GM12801 (cell line): ENCODE results near the gene TLL1.

Source experiments
- CTCF ChIP-seq: IDR thresholded peaks from one replicate; pipeline ENCODE4 v1.5.1; 2011; ENCODE audit warnings: control low read depth; ENCODE audit not compliant: insufficient read length; ENCODE audit errors: extremely low read depth

The TLL1 gene

GRCh38 chr4:165926307-165926706 lies 53.3 kb downstream of the TLL1 start:
- no peak for TF ChIP-seq CTCF

GRCh38 chr4:165927366-165927765 lies 54.3 kb downstream of the TLL1 start:
- TF ChIP-seq CTCF: no peak

- TF ChIP-seq CTCF: no peak
These were observed 54.8 kb downstream of the TLL1 start for GRCh38 chr4:165927815-165928214.

GRCh38 chr4:165928601-165929000 lies 55.6 kb downstream of the TLL1 start:
- TF ChIP-seq CTCF: no peak

- no peak for TF ChIP-seq CTCF
These were observed 56.6 kb downstream of the TLL1 start for GRCh38 chr4:165929662-165930061.

- no peak for TF ChIP-seq CTCF
These were observed 58.7 kb downstream of the TLL1 start for GRCh38 chr4:165931741-165932140.

- no peak for TF ChIP-seq CTCF
These were observed 71.9 kb downstream of the TLL1 start for GRCh38 chr4:165944900-165945299.

GRCh38 chr4:165945991-165946390 lies 73.0 kb downstream of the TLL1 start:
- TF ChIP-seq CTCF: no peak
